ENCODE measurements around the gene LRP1. TPM values are rescaled to one million over a fixed set of nuclear protein-coding genes. Genes with fewer than 3 reads are reported as not detected.

LRP1 gene
- total RNA-seq, 4 donors from 2014 or later: 128 to 312 (median 207) TPM

DNA sequence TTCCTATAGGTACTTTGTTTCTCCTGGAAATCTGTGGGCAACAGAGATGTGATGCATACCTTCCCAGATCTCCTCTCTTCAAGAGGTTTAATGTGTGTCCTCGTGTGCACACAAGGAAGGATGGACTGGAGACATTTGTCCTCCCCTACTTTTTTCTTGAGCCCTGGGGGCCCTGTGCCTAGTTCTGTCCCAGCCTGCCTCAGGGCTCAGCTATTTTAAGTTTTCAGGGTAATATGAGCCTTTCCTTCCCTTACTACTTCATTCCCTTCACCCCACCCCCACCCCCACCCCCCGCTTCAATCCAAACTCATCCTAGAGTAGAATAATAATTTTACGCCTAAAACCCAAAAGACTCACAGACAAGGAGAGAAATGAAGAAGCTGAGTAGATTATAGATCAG lies 122.3 kb downstream of the LRP1 start:
- TF ChIP-seq, protein P1, sequence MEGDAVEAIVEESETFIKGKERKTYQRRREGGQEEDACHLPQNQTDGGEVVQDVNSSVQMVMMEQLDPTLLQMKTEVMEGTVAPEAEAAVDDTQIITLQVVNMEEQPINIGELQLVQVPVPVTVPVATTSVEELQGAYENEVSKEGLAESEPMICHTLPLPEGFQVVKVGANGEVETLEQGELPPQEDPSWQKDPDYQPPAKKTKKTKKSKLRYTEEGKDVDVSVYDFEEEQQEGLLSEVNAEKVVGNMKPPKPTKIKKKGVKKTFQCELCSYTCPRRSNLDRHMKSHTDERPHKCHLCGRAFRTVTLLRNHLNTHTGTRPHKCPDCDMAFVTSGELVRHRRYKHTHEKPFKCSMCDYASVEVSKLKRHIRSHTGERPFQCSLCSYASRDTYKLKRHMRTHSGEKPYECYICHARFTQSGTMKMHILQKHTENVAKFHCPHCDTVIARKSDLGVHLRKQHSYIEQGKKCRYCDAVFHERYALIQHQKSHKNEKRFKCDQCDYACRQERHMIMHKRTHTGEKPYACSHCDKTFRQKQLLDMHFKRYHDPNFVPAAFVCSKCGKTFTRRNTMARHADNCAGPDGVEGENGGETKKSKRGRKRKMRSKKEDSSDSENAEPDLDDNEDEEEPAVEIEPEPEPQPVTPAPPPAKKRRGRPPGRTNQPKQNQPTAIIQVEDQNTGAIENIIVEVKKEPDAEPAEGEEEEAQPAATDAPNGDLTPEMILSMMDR (IDR thresholded peaks at IDR 0.05): no peak
- no peak for TF ChIP-seq POLR2A (IDR thresholded peaks at IDR 0.05)
- Histone ChIP-seq H3K36me3 (peaks cover 0 to 12% (median 0%) of the 10 kb centered on the region in 3 donors), H3K27me3 (no peaks in the 10 kb centered on the region)

DNA sequence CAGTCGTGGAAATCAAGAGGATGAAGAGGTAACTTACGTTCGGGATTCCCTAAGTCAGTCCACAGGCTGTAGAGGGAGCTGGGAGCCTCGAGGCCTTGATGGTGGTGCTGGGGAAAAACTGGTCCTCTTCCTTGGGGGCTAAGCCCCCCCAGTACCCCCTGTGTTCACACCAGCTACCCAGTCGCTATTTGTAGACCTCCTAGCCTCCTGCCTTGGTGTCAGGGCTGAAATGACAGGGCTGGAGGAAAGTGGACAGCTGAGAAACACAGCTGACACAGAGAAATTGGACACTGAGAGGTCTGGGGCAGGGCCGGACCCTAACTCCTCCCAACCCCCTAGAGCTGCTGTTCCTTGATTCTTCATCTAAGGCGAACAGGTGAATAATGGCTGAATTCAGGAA lies 122.7 kb downstream of the LRP1 start, which contains the start of gene STAC3:
Gene STAC3 (minus strand): TSS at position 232 of the 400 bp plus-strand sequence. CDS start 1,551 bp downstream, outside the sequence.
- Histone ChIP-seq H3K27ac (no peak within 1 kb of the TSS), H3K9me3 (no peaks in the 10 kb centered on the region), H3K27me3 (no peaks in the 10 kb centered on the region), H3K4me1 (no peaks in the 10 kb centered on the region), H3K36me3 (peaks cover 0 to 16% (median 0%) of the 10 kb centered on the region in 3 donors), H3K4me3 (no peak within 1 kb of the TSS)
- DNase-seq: peak in 1 of 3 donors; percentile 27
- no peak for TF ChIP-seq POLR2A (IDR thresholded peaks at IDR 0.05)
- TF ChIP-seq, protein P1 (IDR thresholded peaks at IDR 0.05): no peak

More for the DNA sequence above, 122.3 kb downstream of the LRP1 start:
- DNase-seq: no peak
- no peak overlapping the region for H3K4me3 ChIP-seq
- no peaks in the 10 kb centered on the region for H3K4me1 ChIP-seq
- no peak overlapping the region for H3K27ac ChIP-seq
- no peaks in the 10 kb centered on the region for H3K9me3 ChIP-seq

DNA sequence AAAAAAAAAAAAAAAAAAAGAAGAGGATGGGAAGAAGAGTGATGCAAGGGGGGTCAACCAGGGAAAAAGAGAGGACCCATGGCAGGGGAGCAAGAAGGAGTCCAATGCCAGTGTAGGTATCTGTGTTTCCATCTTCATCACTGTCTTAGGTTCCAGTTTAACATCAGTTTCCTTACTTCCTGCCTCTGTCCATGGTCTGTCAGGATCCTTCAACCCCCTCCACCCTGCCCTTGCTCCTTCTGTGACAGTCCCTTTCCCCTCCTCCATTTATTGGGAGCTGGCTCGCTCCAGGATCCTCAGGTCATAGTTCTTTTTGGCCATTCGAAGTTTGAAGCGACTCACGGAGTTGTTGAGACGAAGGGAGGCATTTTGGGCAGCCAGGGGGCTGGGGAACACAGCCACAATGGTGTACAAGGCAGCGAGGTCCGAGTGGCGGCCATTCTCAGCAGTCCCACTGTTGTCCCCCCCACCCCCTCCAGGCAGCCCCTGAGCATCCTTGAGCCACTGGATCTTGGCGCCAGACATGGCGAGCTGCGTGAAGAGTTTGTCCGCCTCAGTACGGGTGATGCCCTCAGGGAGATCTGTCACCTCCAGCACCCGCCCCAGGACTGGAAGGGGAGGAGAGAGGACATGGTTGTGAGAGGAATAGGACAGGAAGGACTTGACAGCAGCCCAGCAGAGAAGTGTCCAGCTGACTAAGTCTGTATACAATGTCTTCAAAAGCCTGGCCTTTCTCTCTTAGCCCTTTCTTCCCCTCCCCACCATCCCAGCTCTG lies 126.4 kb downstream of the LRP1 start:
- TF ChIP-seq, protein P1 (IDR thresholded peaks at IDR 0.05): no peak
- TF ChIP-seq POLR2A (IDR thresholded peaks at IDR 0.05): no peak
- Histone ChIP-seq H3K9me3 (no peaks in the 10 kb centered on the region), H3K4me1 (no peaks in the 10 kb centered on the region), H3K4me3 (no peak overlapping the region), H3K27me3 (no peaks in the 10 kb centered on the region), H3K36me3 (peaks cover 0 to 53% (median 0%) of the 10 kb centered on the region in 3 donors), H3K27ac (no peak overlapping the region)
- DNase-seq: no peak

DNA sequence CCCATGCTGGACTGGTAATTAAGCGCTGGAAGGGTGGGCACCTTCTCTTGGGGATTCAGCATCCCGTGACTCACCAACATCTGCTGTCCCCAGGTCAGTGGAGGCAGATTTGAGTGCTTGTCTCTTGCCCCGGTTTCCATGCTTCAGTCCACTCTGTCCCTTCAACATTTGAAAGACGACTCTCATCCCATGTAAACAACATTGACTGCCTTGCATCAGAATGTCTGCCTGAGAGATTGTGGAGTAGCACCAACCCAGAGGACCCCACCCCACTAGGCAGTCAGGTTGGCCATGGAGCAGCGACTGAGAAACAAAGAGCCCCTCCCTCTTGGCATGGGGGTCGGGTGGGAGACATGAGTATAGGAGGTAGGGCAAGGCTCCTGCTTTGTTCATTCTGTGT lies 127.6 kb downstream of the LRP1 start:
- Histone ChIP-seq H3K36me3 (peaks cover 0 to 59% (median 0%) of the 10 kb centered on the region in 3 donors), H3K4me1 (no peaks in the 10 kb centered on the region), H3K27me3 (no peaks in the 10 kb centered on the region), H3K9me3 (no peaks in the 10 kb centered on the region), H3K27ac (no peak overlapping the region), H3K4me3 (no peak overlapping the region)
- no peak for TF ChIP-seq POLR2A (IDR thresholded peaks at IDR 0.05)
- TF ChIP-seq, protein P1 (IDR thresholded peaks at IDR 0.05): no peak
- DNase-seq: no peak

DNA sequence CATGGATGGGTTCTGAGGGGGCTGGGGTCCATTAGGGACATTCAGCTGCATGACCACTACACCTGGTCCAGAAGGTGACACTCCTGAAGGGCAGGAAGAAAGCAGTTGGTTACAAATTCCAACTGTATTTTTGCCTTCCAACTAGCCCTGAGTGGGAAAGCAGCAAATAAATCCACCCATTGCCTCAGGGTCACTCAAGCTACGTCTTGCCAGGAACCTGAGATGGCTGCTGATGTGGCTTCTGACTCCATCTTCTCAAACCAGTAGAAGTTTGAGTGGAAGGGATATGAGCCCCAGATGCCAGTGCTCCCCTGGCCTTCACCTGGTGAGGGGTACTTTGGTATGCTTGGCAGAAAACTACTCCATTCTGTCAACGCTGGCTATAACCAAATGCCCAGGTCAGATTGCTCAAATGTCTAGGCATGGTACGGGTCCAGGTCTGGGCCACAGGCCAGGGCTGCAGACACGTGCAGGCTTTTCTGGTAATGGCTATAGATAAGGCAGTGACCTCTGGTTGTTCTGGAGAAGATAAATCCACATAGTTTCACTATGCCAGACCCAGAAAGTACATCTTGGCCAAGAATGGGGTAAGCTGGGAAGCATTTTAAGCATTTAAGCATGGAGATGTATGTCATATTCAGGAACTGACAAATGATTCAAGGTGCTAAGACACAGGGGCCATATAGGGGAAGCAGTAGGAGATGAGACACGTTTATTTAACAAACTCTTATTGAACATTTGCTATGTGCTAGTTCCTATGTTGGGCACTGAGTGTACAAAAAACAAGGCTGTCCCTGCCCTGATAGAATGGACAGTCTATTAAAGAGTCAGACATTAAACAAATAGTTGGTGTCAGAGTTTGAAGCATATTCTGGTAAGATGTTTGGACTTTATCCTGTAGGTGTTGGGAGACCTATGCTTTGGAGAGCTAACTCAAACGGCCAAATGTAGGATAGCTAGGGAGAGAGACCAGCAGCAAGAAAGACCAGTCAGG lies 131.0 kb downstream of the LRP1 start:
- TF ChIP-seq, protein P1 (IDR thresholded peaks at IDR 0.05): no peak
- no peak for TF ChIP-seq POLR2A (IDR thresholded peaks at IDR 0.05)
- H3K4me3 ChIP-seq: no peak overlapping the region
- peaks cover 0 to 83% (median 0%) of the 10 kb centered on the region in 3 donors for H3K36me3 ChIP-seq
- no peaks in the 10 kb centered on the region for H3K9me3 ChIP-seq
- H3K27me3 ChIP-seq: no peaks in the 10 kb centered on the region
- DNase-seq: no peak
- H3K4me1 ChIP-seq: no peaks in the 10 kb centered on the region
- no peak overlapping the region for H3K27ac ChIP-seq

All from Peyer's patch (tissue), 4 donors.